ENCODE measurements around the gene ZNF511. TPM values are rescaled to one million over a fixed set of nuclear protein-coding genes. Genes with fewer than 3 reads are reported as not detected.

Gene ZNF511
- total RNA-seq, 1 experiment from 2014 or later = 44.7 TPM

DNA sequence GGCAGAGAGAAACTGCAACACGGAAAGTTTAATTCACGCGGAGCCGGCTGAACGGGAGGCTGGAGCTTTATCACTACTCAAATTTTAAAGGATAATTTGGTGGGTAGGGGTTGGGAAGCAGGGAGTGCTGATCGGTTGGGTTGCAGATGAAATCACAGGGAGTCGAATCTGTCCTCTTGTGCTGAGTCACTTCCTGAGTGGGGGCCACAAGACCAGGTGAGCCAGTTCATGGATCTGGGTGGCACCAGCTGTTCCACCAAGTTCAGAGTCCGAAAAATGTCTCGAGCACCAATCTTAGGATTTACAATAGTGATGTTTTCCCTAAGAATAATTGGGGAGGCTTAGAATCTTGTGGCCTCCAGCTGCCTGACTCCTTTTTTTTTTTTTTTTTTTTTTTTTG is 34.8 kb downstream of the ZNF511 start:
- Histone ChIP-seq H4K20me1 (ENCODE audit: insufficient read depth) (no peaks in the 10 kb centered on the region), H3F3A (ENCODE audit: insufficient read depth, low read depth) (no peaks in the 10 kb centered on the region), H3K36me3 (ENCODE audit: low read depth) (no peaks in the 10 kb centered on the region), H3K27ac (no peak overlapping the region), H3K4me3 (no peak overlapping the region), H3K4me2 (no peak overlapping the region), H3K4me1 (replicated peaks; ENCODE audit: insufficient read depth) (no peaks in the 10 kb centered on the region), H2AFZ (no peak overlapping the region), H3K79me2 (ENCODE audit: low read depth) (no peaks in the 10 kb centered on the region), H3K9me3 (ENCODE audit: insufficient read depth, low read depth) (no peaks in the 10 kb centered on the region), H3K27me3 (ENCODE audit: insufficient read depth, low read depth) (no peaks in the 10 kb centered on the region), H3K9me2 (ENCODE audit: insufficient read depth) (no peaks in the 10 kb centered on the region)
- BruUV-seq (replicated peaks) = no TSS peak
- CTCF ChIA-PET = no interaction called here
- POLR2A ChIA-PET (ENCODE audit: unreplicated experiment) = no interaction called here
- intact Hi-C loops (cut with micrococcal nuclease; ENCODE audit: unreplicated experiment) = no loop called here
- DNase-seq = no peak
- TF ChIP-seq, protein P1, sequence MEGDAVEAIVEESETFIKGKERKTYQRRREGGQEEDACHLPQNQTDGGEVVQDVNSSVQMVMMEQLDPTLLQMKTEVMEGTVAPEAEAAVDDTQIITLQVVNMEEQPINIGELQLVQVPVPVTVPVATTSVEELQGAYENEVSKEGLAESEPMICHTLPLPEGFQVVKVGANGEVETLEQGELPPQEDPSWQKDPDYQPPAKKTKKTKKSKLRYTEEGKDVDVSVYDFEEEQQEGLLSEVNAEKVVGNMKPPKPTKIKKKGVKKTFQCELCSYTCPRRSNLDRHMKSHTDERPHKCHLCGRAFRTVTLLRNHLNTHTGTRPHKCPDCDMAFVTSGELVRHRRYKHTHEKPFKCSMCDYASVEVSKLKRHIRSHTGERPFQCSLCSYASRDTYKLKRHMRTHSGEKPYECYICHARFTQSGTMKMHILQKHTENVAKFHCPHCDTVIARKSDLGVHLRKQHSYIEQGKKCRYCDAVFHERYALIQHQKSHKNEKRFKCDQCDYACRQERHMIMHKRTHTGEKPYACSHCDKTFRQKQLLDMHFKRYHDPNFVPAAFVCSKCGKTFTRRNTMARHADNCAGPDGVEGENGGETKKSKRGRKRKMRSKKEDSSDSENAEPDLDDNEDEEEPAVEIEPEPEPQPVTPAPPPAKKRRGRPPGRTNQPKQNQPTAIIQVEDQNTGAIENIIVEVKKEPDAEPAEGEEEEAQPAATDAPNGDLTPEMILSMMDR (conservative IDR thresholded peaks at IDR 0.05) = no peak
- no peak for TF ChIP-seq EZH2 (IDR thresholded peaks at IDR 0.05; ENCODE audit: low read depth)

DNA sequence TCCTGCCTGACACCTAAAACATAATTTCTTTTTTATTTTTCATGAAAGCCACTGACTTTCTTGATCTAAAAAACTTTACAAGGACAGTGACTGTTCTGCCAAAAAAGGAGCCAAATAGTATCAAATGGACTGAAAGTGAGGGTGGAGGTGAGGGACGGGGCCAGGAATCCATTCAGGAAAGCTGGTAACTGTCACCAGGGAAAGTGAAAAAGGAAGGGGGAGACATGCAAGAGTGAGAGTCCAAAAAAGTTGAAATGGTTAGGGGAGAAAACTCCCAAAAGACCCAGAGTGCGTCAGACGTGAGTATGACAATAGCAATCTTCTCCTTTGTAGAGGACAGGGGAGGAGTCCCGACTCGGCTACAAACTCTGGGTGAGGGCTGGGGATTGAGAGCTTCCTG is 35.5 kb downstream of the ZNF511 start:
- no peaks in the 10 kb centered on the region for H3F3A ChIP-seq (ENCODE audit: insufficient read depth, low read depth)
- H3K27ac ChIP-seq = no peak overlapping the region
- H3K4me2 ChIP-seq = no peak overlapping the region
- no peaks in the 10 kb centered on the region for H4K20me1 ChIP-seq (ENCODE audit: insufficient read depth)
- no peak overlapping the region for H3K4me3 ChIP-seq
- ChIA-PET POLR2A (ENCODE audit: unreplicated experiment) (no interaction called here), CTCF (no interaction called here)
- no peaks in the 10 kb centered on the region for H3K27me3 ChIP-seq (ENCODE audit: insufficient read depth, low read depth)
- no peaks in the 10 kb centered on the region for H3K36me3 ChIP-seq (ENCODE audit: low read depth)
- TF ChIP-seq, protein P1 (conservative IDR thresholded peaks at IDR 0.05) = no peak
- TF ChIP-seq EZH2 (IDR thresholded peaks at IDR 0.05; ENCODE audit: low read depth) = no peak
- H3K9me2 ChIP-seq (ENCODE audit: insufficient read depth) = no peaks in the 10 kb centered on the region
- H2AFZ ChIP-seq = no peak overlapping the region
- no peaks in the 10 kb centered on the region for H3K9me3 ChIP-seq (ENCODE audit: insufficient read depth, low read depth)
- no peaks in the 10 kb centered on the region for H3K4me1 ChIP-seq (replicated peaks; ENCODE audit: insufficient read depth)
- DNase-seq = no peak
- intact Hi-C loops (cut with micrococcal nuclease; ENCODE audit: unreplicated experiment) = no loop called here
- no peaks in the 10 kb centered on the region for H3K79me2 ChIP-seq (ENCODE audit: low read depth)
- no TSS peak for BruUV-seq (replicated peaks)

DNA sequence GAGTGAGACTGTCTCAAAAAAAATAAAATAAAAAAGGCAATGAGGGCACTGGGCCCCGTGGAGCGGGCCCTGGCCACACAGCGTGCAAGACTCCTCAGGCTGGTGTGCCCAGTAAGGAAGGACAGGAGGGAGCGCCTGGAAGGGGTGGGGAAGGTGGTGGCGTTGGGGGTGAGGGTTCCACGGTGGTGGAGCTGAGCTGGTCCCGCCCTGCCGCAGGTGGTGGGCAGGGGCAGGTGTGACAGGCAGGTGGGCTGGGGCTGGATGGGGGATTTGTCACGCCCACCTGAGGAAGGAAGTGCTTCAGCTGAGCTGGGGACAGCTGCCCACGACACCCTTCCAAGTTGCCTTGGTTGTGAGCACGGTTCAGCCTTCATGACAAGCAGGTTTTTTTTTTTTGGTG is 37.7 kb downstream of the ZNF511 start:
- H3K79me2 ChIP-seq (ENCODE audit: low read depth) = no peaks in the 10 kb centered on the region
- H3K4me3 ChIP-seq = no peak overlapping the region
- intact Hi-C loops (cut with micrococcal nuclease; ENCODE audit: unreplicated experiment) = no loop called here
- H3K4me1 ChIP-seq (replicated peaks; ENCODE audit: insufficient read depth) = no peaks in the 10 kb centered on the region
- TF ChIP-seq, protein P1 (conservative IDR thresholded peaks at IDR 0.05) = no peak
- no peak for TF ChIP-seq EZH2 (IDR thresholded peaks at IDR 0.05; ENCODE audit: low read depth)
- no peak overlapping the region for H2AFZ ChIP-seq
- DNase-seq = no peak
- CTCF ChIA-PET = no interaction called here
- no peak overlapping the region for H3K4me2 ChIP-seq
- no peaks in the 10 kb centered on the region for H3F3A ChIP-seq (ENCODE audit: insufficient read depth, low read depth)
- POLR2A ChIA-PET (ENCODE audit: unreplicated experiment) = no interaction called here
- H3K9me2 ChIP-seq (ENCODE audit: insufficient read depth) = no peaks in the 10 kb centered on the region
- H3K36me3 ChIP-seq (ENCODE audit: low read depth) = no peaks in the 10 kb centered on the region
- no peaks in the 10 kb centered on the region for H3K9me3 ChIP-seq (ENCODE audit: insufficient read depth, low read depth)
- no peaks in the 10 kb centered on the region for H3K27me3 ChIP-seq (ENCODE audit: insufficient read depth, low read depth)
- BruUV-seq (replicated peaks) = no TSS peak
- no peak overlapping the region for H3K27ac ChIP-seq
- H4K20me1 ChIP-seq (ENCODE audit: insufficient read depth) = no peaks in the 10 kb centered on the region
